Endothelial cell (in vitro differentiated cells): ENCODE results near the gene MCM10. TPM values are rescaled to one million over a fixed set of nuclear protein-coding genes. Genes with fewer than 3 reads are reported as not detected.

Experiments used
- DNase-seq: peaks from one replicate; pipeline ENCODE4 v3.0.0; 2021; ENCODE audit warnings: low spot score
- H3K27ac Mint-ChIP-seq: one replicate; pipeline ENCODE4 v1.8.0; 2021; ENCODE audit warnings: mixed read lengths, inconsistent platforms; ENCODE audit not compliant: unreplicated experiment
- H3K27me3 Mint-ChIP-seq: one replicate; pipeline ENCODE4 v1.8.0; 2021; ENCODE audit warnings: mild to moderate bottlenecking, moderate library complexity, mixed read lengths, inconsistent platforms; ENCODE audit not compliant: unreplicated experiment
- H3K36me3 Mint-ChIP-seq: one replicate; pipeline ENCODE4 v1.8.0; 2021; ENCODE audit warnings: mild to moderate bottlenecking, low read depth, mixed read lengths, inconsistent platforms; ENCODE audit not compliant: unreplicated experiment
- H3K4me1 Mint-ChIP-seq: one replicate; pipeline ENCODE4 v1.8.0; 2021; ENCODE audit warnings: mild to moderate bottlenecking, mixed read lengths, inconsistent platforms; ENCODE audit not compliant: unreplicated experiment
- H3K4me3 Mint-ChIP-seq: one replicate; pipeline ENCODE4 v1.8.0; 2021; ENCODE audit warnings: mild to moderate bottlenecking, mixed read lengths, inconsistent platforms; ENCODE audit not compliant: unreplicated experiment
- H3K9me3 Mint-ChIP-seq: one replicate; pipeline ENCODE4 v1.8.0; 2021; ENCODE audit warnings: mixed read lengths, inconsistent platforms; ENCODE audit not compliant: unreplicated experiment
- CTCF ChIP-seq: fragments of 200-600 bp; sonication (generic); IDR thresholded peaks from one replicate; pipeline ENCODE4 v1.5.0; 2021; ENCODE audit warnings: antibody characterized with exemption; ENCODE audit not compliant: unreplicated experiment
- total RNA-seq: library from RNA; stranded (reverse); fragmentation: NEBNext Ultra II Directional; extraction: Animal tissue kit (Norgen Biotek cat#: 25700); gene quantifications from one replicate; pipeline ENCODE4 v1.2.1, GENCODE V29; 2021; ENCODE audit not compliant: unreplicated experiment

MCM10 gene
- total RNA-seq, 1 donor from 2014 or later = 7.0 TPM

DNA sequence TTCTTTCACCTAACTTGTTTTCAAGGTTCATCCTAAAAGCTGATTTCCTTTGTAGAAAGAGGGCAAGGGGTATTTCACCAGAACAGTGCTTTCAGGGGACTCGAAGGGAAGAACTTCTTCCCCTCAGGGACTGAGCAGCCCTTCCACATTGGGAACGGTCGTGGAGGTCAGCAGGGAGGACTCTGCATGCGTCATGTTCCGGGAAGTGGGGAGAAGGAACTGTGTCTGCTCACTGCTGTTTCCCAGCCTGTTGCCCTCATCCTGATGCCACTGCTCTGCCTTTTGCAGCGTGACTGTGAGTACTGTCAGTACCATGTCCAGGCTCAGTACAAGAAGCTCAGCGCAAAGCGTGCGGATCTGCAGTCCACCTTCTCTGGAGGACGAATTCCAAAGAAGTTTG is 27.2 kb downstream of the MCM10 start:
- no peak overlapping the region for H3K4me3 Mint-ChIP-seq
- peaks cover 5% of the 10 kb centered on the region for H3K36me3 Mint-ChIP-seq
- no peaks in the 10 kb centered on the region for H3K9me3 Mint-ChIP-seq
- H3K4me1 Mint-ChIP-seq = no peaks in the 10 kb centered on the region
- no peak for DNase-seq
- no peak for TF ChIP-seq CTCF
- peaks cover 1% of the 10 kb centered on the region for H3K27me3 Mint-ChIP-seq
- no peak overlapping the region for H3K27ac Mint-ChIP-seq

- TF ChIP-seq CTCF = no peak
- no peak overlapping the region for H3K4me3 Mint-ChIP-seq
- H3K4me1 Mint-ChIP-seq = no peaks in the 10 kb centered on the region
- H3K36me3 Mint-ChIP-seq = peaks cover 5% of the 10 kb centered on the region
- H3K27ac Mint-ChIP-seq = no peak overlapping the region
- peaks cover 1% of the 10 kb centered on the region for H3K27me3 Mint-ChIP-seq
- no peak for DNase-seq
- H3K9me3 Mint-ChIP-seq = no peaks in the 10 kb centered on the region
Measured at GRCh38 chr10:13189961-13190360, 28.6 kb downstream of the MCM10 start.

GRCh38 chr10:13190816-13191215 is 29.5 kb downstream of the MCM10 start:
- no peak overlapping the region for H3K27ac Mint-ChIP-seq
- DNase-seq = no peak
- H3K9me3 Mint-ChIP-seq = no peaks in the 10 kb centered on the region
- H3K36me3 Mint-ChIP-seq = peaks cover 5% of the 10 kb centered on the region
- no peak overlapping the region for H3K4me3 Mint-ChIP-seq
- peaks cover 1% of the 10 kb centered on the region for H3K27me3 Mint-ChIP-seq
- H3K4me1 Mint-ChIP-seq = no peaks in the 10 kb centered on the region
- no peak for TF ChIP-seq CTCF

- Mint-ChIP-seq H3K36me3 (peaks cover 5% of the 10 kb centered on the region), H3K4me1 (no peaks in the 10 kb centered on the region), H3K27ac (no peak overlapping the region), H3K9me3 (no peaks in the 10 kb centered on the region), H3K27me3 (peaks cover 1% of the 10 kb centered on the region), H3K4me3 (no peak overlapping the region)
- DNase-seq = no peak
- TF ChIP-seq CTCF = no peak
Measured at GRCh38 chr10:13191362-13191761, 30.0 kb downstream of the MCM10 start.

GRCh38 chr10:13193637-13194036 is 32.3 kb downstream of the MCM10 start:
- Mint-ChIP-seq H3K36me3 (no peaks in the 10 kb centered on the region), H3K27ac (no peak overlapping the region), H3K4me3 (no peak overlapping the region), H3K4me1 (no peaks in the 10 kb centered on the region), H3K27me3 (no peaks in the 10 kb centered on the region), H3K9me3 (no peaks in the 10 kb centered on the region)
- TF ChIP-seq CTCF = no peak
- no peak for DNase-seq
